Urinary bladder (tissue), 4 donors: ENCODE data around the gene ATG5. TPM values are rescaled to one million over a fixed set of nuclear protein-coding genes. Genes with fewer than 3 reads are reported as not detected.
"Not testable (repeated sequence)": the region's sequence is repeated elsewhere in the genome, so short reads cannot be mapped to it uniquely, and the experiment has no call there.

ENCODE experiments used
- DNase-seq: peaks from one replicate; pipeline ENCODE4 v3.0.0-alpha.2; 2015; ENCODE audit errors: extremely low spot score
- H3K27ac ChIP-seq: one replicate; pipeline ENCODE4 v1.5.1; 2013; ENCODE audit warnings: low read depth, mild to moderate bottlenecking, moderate library complexity
- H3K36me3 ChIP-seq: one replicate; pipeline ENCODE4 v1.6.1; 2013; ENCODE audit warnings: mild to moderate bottlenecking, moderate library complexity; ENCODE audit not compliant: insufficient read depth
- H3K4me1 ChIP-seq: one replicate; pipeline ENCODE4 v1.6.1; 2013; ENCODE audit warnings: mild to moderate bottlenecking, moderate library complexity; ENCODE audit not compliant: insufficient read depth
- H3K4me3 ChIP-seq: one replicate; pipeline ENCODE4 v1.5.1; 2013; ENCODE audit warnings: low read depth, low read length
- WGBS: extraction: QIAGEN DNeasy Blood & Tissue Kit; methylation state at CpG from one replicate; pipeline ENCODE4 v1.1.7; 2013; 5-methylcytosine and 5-hydroxymethylcytosine counted together
- polyA plus RNA-seq: library from polyadenylated mRNA; stranded (reverse); fragments of 200-250 nt; gene quantifications from one replicate; pipeline ENCODE4 v1.2.3, GENCODE V29; 2013
- total RNA-seq: library from RNA; depleted of rRNA; stranded (reverse); fragments of >200 nt; gene quantifications from one replicate; pipeline ENCODE4 v1.2.3, GENCODE V29; 2014
- donor health status: healthy with polysubstance abuse.
- donor health status: healthy.

ATG5 gene
- total and polyA plus RNA-seq, 2 donors: 24.0 to 88.8 TPM

GRCh38 chr6:106152952-106153351 lies 172.6 kb downstream of the ATG5 start:
- 82% methylated on average over 4 of the region's 4 CpGs for WGBS
- Histone ChIP-seq H3K4me3 (no peak overlapping the region), H3K4me1 (no peaks in the 10 kb centered on the region), H3K36me3 (no peaks in the 10 kb centered on the region), H3K27ac (no peak overlapping the region)
- DNase-seq: no peak

GRCh38 chr6:106152476-106152875 lies 173.1 kb downstream of the ATG5 start:
- H3K27ac ChIP-seq, H3K4me3 ChIP-seq, H3K4me1 ChIP-seq, H3K36me3 ChIP-seq, DNase-seq: not testable (repeated sequence)
- 85% methylated on average over 3 of the region's 3 CpGs for WGBS

- Histone ChIP-seq H3K4me3 (no peak overlapping the region), H3K36me3 (no peaks in the 10 kb centered on the region), H3K27ac (no peak overlapping the region), H3K4me1 (no peaks in the 10 kb centered on the region)
- DNase-seq: no peak
- 89% methylated on average over 1 of the region's 1 CpG for WGBS
Observed at GRCh38 chr6:106149472-106150069, 176.0 kb downstream of the ATG5 start.

- 64% methylated on average over 2 of the region's 2 CpGs for WGBS
- Histone ChIP-seq H3K27ac (no peak overlapping the region), H3K36me3 (no peaks in the 10 kb centered on the region), H3K4me1 (no peaks in the 10 kb centered on the region), H3K4me3 (no peak overlapping the region)
- no peak for DNase-seq
Observed at GRCh38 chr6:106147476-106147875, 178.1 kb downstream of the ATG5 start.

DNA sequence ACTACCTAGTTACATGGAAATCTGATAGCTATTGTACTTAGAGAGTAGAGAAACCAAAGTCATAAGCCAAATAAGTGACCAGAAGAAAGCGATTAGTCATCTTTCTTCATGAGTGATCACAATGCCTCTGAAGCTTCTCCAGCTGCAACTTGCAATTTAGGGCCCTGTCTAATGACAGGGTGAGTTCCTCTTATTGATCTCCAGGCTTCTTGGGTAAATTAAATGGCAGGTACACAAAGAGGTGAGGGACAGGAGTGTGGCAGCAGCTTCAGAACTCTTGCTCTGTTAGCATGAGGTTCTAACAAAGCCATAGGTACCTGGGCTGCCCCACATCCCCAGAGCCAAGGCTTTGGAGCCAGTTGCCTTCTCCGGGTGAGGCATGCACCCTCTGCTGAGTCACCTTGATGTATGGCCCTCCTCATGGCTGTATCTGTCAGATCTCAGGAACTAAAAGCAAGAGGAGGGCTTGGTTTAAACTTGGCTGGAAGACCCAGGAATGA lies 178.7 kb downstream of the ATG5 start:
- WGBS: 83% methylated on average over 2 of the region's 2 CpGs
- Histone ChIP-seq H3K4me3 (no peak overlapping the region), H3K36me3 (no peaks in the 10 kb centered on the region), H3K4me1 (no peaks in the 10 kb centered on the region), H3K27ac (no peak overlapping the region)
- no peak for DNase-seq

GRCh38 chr6:106145741-106146227 lies 179.8 kb downstream of the ATG5 start:
- WGBS: 47% methylated on average over 7 of the region's 7 CpGs
- no peak overlapping the region for H3K4me3 ChIP-seq
- H3K27ac ChIP-seq: no peak overlapping the region
- no peaks in the 10 kb centered on the region for H3K4me1 ChIP-seq
- no peak for DNase-seq
- no peaks in the 10 kb centered on the region for H3K36me3 ChIP-seq

DNA sequence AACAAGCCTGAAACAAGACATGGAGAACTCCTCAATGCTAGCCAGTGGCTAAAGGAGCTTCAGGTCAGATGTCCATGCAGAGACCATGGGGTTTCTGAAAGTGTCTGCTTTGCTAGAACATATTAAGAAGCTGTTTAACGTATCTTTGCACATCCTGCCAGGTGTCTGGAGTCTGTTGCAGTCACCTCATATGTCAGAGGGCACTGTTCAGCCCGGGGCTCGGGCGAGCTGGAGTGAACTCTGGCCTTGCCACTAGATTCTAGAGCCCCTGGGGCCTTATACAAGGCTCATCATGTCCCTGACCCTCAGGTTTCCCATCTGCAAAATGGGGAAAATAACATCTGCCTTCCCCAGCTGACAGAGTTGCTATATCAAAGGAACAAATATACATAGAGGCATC lies 180.4 kb downstream of the ATG5 start:
- H3K4me1 ChIP-seq: no peaks in the 10 kb centered on the region
- H3K27ac ChIP-seq: no peak overlapping the region
- 59% methylated on average over 4 of the region's 4 CpGs for WGBS
- H3K4me3 ChIP-seq: no peak overlapping the region
- no peak for DNase-seq
- H3K36me3 ChIP-seq: no peaks in the 10 kb centered on the region

GRCh38 chr6:106143665-106144064 lies 181.9 kb downstream of the ATG5 start:
- no peak overlapping the region for H3K4me3 ChIP-seq
- H3K36me3 ChIP-seq: no peaks in the 10 kb centered on the region
- DNase-seq: no peak
- H3K27ac ChIP-seq: no peak overlapping the region
- WGBS: 94% methylated on average over 12 of the region's 12 CpGs
- H3K4me1 ChIP-seq: no peaks in the 10 kb centered on the region

DNA sequence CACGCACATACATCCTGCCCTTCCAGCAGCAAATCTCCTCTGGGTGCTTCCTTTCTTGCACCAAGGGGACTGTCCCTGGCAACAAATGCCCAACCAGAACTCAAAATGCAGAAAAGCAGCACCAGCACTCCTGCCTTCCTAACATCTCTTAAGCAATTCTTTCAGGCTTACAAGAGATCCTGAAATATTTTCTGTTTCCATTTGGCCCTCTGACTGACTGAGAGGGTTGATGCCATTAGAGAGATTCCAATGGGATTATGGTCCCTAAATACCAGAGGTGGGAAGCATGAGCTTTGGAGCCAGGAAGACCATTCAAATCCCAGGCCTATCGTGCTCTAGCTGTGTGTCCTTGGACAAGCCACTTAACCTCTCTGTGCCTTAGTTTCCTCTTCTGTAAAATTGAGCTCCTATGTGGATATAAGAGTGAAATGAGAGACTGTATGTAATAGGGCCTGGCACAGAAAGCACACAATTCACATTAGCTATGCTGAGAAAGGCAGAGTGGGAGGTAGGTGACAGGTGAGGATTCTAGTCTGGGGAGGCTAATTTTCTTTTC lies 182.6 kb downstream of the ATG5 start:
- 76% methylated on average over 2 of the region's 2 CpGs for WGBS
- H3K27ac ChIP-seq: no peak overlapping the region

DNA sequence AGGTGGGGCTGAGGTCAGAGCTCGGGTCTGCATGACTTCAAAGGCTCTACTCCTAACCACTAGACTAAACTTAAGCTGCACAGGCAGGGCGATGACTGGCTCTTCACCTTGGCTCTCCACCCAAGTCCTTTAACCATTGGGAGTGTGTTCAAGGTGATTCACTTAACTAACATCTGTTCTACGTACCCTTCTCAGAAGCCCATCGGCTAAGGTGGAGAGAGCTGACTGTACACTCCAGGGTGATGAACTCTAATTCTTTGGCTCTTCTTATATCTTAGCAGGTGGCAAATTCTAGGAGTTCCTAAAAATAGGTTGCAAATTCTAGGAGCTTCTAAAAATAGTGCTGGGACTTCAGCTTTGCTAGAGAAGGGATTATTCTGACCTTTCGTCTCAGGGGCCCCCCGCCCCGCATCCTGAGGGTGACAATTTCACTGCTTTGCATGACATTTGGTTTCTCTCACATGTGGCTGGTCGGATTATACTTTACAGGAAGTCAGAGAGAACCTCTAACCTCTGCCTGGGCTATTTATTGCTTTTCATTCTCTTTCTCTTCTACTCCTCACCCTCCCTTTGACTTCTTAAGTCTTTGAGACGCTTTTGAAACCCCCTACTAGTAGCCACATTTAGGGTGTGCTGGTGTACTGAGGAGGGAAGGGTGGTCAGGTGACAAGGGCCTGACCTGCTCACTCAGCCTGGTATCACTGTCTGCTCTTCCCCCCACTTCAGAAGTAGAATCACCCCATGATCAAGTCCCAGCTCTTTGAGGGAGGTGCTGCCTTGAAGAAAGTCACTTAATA lies 183.9 kb downstream of the ATG5 start:
- Histone ChIP-seq H3K36me3 (no peaks in the 10 kb centered on the region), H3K27ac (no peak overlapping the region), H3K4me1 (no peaks in the 10 kb centered on the region), H3K4me3 (no peak overlapping the region)
- DNase-seq: no peak
- WGBS: 72% methylated on average over 9 of the region's 9 CpGs

More for the DNA sequence above, 182.6 kb downstream of the ATG5 start:
- no peak overlapping the region for H3K4me3 ChIP-seq
- H3K4me1 ChIP-seq: no peaks in the 10 kb centered on the region
- H3K36me3 ChIP-seq: no peaks in the 10 kb centered on the region
- no peak for DNase-seq

DNA sequence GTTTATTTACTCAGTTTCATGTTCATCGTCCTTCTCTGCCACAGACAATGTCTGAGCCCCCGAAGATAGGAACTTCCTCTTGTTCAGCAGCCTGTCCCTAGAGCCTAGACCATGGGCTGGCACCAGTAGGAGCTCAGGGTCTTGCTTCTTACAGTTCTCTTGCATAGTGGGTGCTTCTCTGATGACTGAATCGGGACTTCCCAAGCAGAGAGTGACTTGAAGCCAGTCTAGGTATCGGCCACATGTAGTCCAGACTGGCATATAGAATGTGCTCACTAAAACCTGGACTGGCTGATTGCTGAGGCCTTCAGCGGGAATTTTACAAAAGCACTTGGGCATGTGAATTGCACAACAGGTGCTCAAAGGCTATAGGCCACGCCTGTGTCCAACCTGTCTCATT lies 187.4 kb downstream of the ATG5 start:
- no peaks in the 10 kb centered on the region for H3K36me3 ChIP-seq
- peaks cover 5% of the 10 kb centered on the region for H3K4me1 ChIP-seq
- no peak overlapping the region for H3K4me3 ChIP-seq
- H3K27ac ChIP-seq: no peak overlapping the region
- 79% methylated on average over 6 of the region's 6 CpGs for WGBS
- DNase-seq: no peak

- 95% methylated on average over 5 of the region's 5 CpGs for WGBS
- Histone ChIP-seq H3K27ac (no peak overlapping the region), H3K4me1 (peaks cover 5% of the 10 kb centered on the region), H3K36me3 (no peaks in the 10 kb centered on the region), H3K4me3 (no peak overlapping the region)
- no peak for DNase-seq
Observed at GRCh38 chr6:106136845-106137244, 188.7 kb downstream of the ATG5 start.

- no peak overlapping the region for H3K27ac ChIP-seq
- 92% methylated on average over 16 of the region's 16 CpGs for WGBS
- peaks cover 5% of the 10 kb centered on the region for H3K4me1 ChIP-seq
- H3K4me3 ChIP-seq: no peak overlapping the region
- no peak for DNase-seq
- no peaks in the 10 kb centered on the region for H3K36me3 ChIP-seq
Observed at GRCh38 chr6:106135911-106136571, 189.5 kb downstream of the ATG5 start.
